ENCODE measurements around the gene IFNA4.

GRCh38 chr9:21205204-21205603 is 17.8 kb upstream of the IFNA4 start:
- no peak for TF ChIP-seq POLR2A (IDR thresholded peaks at IDR 0.05)
- TF ChIP-seq CTCF (IDR thresholded peaks at IDR 0.05): no peak
